ENCODE results near the gene LAMB2.

LAMB2 gene

GRCh38 chr3:49093853-49094767 lies 38.7 kb downstream of the LAMB2 start, which contains the start of gene QRICH1:
TSS of gene QRICH1 (minus strand) at chr3:49094071. CDS start at chr3:49077017, 17,054 bp downstream.
- H3K27me3 ChIP-seq (replicated peaks; ENCODE audit: control insufficient read depth, insufficient read depth, low read length): no peaks in the 10 kb centered on the region
- peak within 1 kb of the TSS; percentile 83 for H3K4me3 ChIP-seq (replicated peaks; ENCODE audit: low read depth, low read length)
- peak; percentile 73 for TF ChIP-seq CTCF (IDR thresholded peaks at IDR 0.05; ENCODE audit: insufficient read depth, low read length, poor library complexity, severe bottlenecking)
- peak; percentile 98 for DNase-seq (ENCODE audit: extremely low read depth, insufficient read length)
- H3K36me3 ChIP-seq (ENCODE audit: control insufficient read depth, insufficient read depth, low read length): peaks cover 14% of the 10 kb centered on the region

- TF ChIP-seq CTCF (IDR thresholded peaks at IDR 0.05; ENCODE audit: insufficient read depth, low read length, poor library complexity, severe bottlenecking): no peak
- no peaks in the 10 kb centered on the region for H3K27me3 ChIP-seq (replicated peaks; ENCODE audit: control insufficient read depth, insufficient read depth, low read length)
- DNase-seq (ENCODE audit: extremely low read depth, insufficient read length): peak; percentile 92
- peak overlapping the region; percentile 83 for H3K4me3 ChIP-seq (replicated peaks; ENCODE audit: low read depth, low read length)
- H3K36me3 ChIP-seq (ENCODE audit: control insufficient read depth, insufficient read depth, low read length): peaks cover 6% of the 10 kb centered on the region
Observed at GRCh38 chr3:49092938-49093852, 39.7 kb downstream of the LAMB2 start.

GRCh38 chr3:49081429-49081828 lies 51.4 kb downstream of the LAMB2 start:
- Histone ChIP-seq H3K36me3 (ENCODE audit: control insufficient read depth, insufficient read depth, low read length) (peaks cover 10% of the 10 kb centered on the region), H3K27me3 (replicated peaks; ENCODE audit: control insufficient read depth, insufficient read depth, low read length) (no peaks in the 10 kb centered on the region), H3K4me3 (replicated peaks; ENCODE audit: low read depth, low read length) (no peak overlapping the region)
- TF ChIP-seq CTCF (IDR thresholded peaks at IDR 0.05; ENCODE audit: insufficient read depth, low read length, poor library complexity, severe bottlenecking): no peak
- DNase-seq (ENCODE audit: extremely low read depth, insufficient read length): no peak

- H3K4me3 ChIP-seq (replicated peaks; ENCODE audit: low read depth, low read length): no peak overlapping the region
- H3K27me3 ChIP-seq (replicated peaks; ENCODE audit: control insufficient read depth, insufficient read depth, low read length): no peaks in the 10 kb centered on the region
- DNase-seq (ENCODE audit: extremely low read depth, insufficient read length): no peak
- peaks cover 16% of the 10 kb centered on the region for H3K36me3 ChIP-seq (ENCODE audit: control insufficient read depth, insufficient read depth, low read length)
- TF ChIP-seq CTCF (IDR thresholded peaks at IDR 0.05; ENCODE audit: insufficient read depth, low read length, poor library complexity, severe bottlenecking): no peak
Observed at GRCh38 chr3:49079270-49079669, 53.6 kb downstream of the LAMB2 start.

GRCh38 chr3:49076646-49077045 lies 56.2 kb downstream of the LAMB2 start:
- no peak for DNase-seq (ENCODE audit: extremely low read depth, insufficient read length)
- no peak overlapping the region for H3K4me3 ChIP-seq (replicated peaks; ENCODE audit: low read depth, low read length)
- no peaks in the 10 kb centered on the region for H3K27me3 ChIP-seq (replicated peaks; ENCODE audit: control insufficient read depth, insufficient read depth, low read length)
- TF ChIP-seq CTCF (IDR thresholded peaks at IDR 0.05; ENCODE audit: insufficient read depth, low read length, poor library complexity, severe bottlenecking): no peak
- H3K36me3 ChIP-seq (ENCODE audit: control insufficient read depth, insufficient read depth, low read length): peaks cover 21% of the 10 kb centered on the region
